DMS153 (cell line): ENCODE data around the gene RNASE1.

Experiments
- DNase-seq: peaks from one replicate; lab custom pipeline; 2025; lab: John Stamatoyannopoulos, UW

RNASE1 gene

GRCh38 chr14:20807304-20808161, 4.9 kb upstream of the RNASE1 start:
- DNase-seq, result no peak

- no peak for DNase-seq
Measured at GRCh38 chr14:20805485-20805884, 2.8 kb upstream of the RNASE1 start.

GRCh38 chr14:20803223-20803622, 579 bp upstream of the RNASE1 start:
- DNase-seq, result no peak

GRCh38 chr14:20801726-20802125, 918 bp downstream of the RNASE1 start:
- no peak for DNase-seq

- DNase-seq, result no peak
Measured at GRCh38 chr14:20799892-20800544, 2.6 kb downstream of the RNASE1 start.

GRCh38 chr14:20799456-20799891, 3.2 kb downstream of the RNASE1 start:
- DNase-seq, result no peak

- no peak for DNase-seq
Measured at GRCh38 chr14:20798932-20799331, 3.7 kb downstream of the RNASE1 start.

- DNase-seq, result no peak
Measured at GRCh38 chr14:20798318-20798717, 4.3 kb downstream of the RNASE1 start.

DNA sequence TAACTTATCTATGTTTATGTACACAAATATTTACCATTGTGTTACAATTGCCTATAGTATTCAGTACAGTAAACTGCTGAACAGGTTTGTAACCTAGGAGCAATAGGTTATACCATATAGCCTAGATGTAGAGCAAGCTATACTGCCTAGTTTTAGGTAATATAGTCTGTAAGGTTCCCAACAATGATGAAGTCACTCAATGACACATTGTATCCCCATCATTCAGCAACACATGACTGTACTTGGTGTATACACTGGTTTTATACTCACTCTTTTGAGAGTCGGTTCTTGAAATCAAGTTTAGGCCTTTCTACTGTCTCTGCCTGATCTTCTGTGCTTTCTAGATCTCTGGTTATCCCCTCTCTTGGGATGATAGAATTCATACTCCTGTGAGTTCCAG, 5.5 kb downstream of the RNASE1 start:
- no peak for DNase-seq

DNA sequence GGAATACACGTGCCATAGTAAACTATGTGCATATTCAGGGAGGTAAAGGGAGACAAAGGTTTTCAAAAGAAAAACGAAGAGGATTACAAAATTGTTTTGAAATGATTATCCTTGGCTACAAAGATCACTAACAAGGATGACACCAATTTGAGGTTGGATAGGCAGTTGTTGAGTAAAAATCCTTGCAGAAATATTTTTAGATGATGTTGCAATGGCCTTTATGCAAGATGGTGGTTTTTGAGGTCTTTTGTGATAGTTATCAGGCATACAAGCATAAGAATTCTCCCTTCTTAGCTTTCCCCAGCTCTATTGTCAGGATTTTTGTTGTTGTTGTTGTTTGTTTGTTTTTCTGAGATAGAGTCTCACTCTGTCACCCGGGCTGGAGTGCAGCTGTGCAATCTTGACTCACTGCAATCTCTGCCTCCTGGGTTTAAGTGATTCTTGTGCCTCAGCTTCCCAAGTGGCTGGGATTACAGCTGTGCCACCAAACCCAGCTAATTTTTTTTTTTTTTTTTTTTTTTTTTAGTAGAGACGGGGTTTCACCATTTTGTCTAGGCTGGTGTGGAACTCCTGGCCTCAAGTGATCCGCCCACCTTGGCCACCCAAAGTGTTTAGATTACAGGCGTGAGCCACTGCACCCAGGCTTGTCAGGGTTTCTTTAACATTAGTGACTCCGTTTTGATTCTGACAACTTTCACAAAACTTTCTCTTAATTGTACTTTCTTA, 7.8 kb downstream of the RNASE1 start:
- DNase-seq, result no peak

- no peak for DNase-seq
Measured at GRCh38 chr14:20792556-20792955, 10.1 kb downstream of the RNASE1 start.

DNA sequence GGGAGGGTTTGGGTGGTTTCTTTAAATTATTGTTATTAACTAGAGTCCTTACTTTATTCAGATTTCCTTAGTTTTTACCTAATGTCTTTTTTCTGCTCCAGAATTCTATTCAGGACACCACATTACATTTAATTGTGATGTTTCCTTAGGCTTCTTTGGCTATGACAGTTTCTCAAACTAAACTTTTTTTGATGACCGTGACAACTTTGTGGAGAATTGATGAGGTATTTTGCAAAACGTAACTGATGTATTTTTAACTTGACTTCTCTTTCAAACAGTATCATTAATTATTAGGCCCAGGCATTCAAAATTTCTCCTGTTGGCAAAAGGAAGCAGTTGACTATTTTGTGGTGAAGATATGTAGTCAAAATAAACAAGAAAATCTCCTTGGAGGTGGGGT, 11.0 kb downstream of the RNASE1 start:
- no peak for DNase-seq

- DNase-seq, result no peak
Measured at GRCh38 chr14:20791187-20791586, 11.5 kb downstream of the RNASE1 start.

DNA sequence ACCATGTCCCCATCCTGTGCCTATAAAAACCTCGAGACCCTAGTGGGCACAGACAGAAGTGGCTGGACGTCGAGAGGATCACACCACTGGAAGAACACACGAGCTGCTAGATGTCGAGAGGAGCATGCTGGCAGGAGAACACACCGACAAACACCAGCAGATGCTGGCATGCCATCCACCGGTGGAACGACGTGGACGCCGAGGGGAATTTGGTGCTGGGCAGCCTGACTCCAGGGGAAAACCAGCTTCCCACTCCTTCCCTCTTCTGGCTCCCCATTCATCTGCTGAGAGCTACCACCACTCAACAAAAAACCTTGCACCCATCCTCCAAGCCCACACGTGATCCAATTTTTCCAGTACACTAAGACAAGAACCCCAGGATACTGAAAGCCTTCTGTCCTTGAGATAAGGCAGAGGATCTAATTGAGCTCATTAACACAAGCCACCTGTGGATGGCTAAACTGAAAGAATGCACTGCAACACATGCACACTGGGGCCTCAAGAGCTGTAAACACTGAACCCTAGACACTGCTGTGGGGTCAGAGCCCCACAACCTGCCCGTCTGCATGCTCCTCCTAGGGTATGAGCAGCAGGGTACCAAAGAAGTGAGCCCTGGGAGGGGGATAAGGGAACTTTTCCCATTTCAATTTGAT, 12.1 kb downstream of the RNASE1 start:
- DNase-seq, result no peak

DNA sequence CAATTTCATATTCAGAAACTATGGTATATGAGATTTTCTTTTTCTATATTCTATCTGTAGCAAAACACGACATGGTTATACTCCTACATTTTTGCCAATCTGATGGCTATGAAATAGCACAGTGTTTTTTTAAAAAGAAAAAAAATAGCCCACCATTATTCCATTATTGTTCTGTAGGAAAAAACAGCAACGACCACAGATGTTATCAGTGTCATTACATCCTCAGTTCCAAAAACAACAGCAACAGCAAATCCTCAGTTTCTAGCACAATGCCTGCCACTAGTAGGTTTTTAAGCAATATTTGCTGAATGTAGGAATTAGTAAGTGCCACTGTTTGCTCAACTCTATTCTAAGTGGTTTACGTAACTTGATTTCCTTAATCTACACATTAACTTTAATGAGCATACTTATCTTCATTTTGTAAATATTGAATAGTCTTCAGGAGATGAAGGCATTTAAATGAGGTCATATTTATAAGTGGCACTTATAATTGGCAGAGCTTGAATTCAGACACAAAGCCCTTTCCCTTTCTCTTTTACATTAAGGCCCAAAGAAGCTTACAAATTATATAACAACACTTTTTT, 13.3 kb downstream of the RNASE1 start:
- no peak for DNase-seq

DNA sequence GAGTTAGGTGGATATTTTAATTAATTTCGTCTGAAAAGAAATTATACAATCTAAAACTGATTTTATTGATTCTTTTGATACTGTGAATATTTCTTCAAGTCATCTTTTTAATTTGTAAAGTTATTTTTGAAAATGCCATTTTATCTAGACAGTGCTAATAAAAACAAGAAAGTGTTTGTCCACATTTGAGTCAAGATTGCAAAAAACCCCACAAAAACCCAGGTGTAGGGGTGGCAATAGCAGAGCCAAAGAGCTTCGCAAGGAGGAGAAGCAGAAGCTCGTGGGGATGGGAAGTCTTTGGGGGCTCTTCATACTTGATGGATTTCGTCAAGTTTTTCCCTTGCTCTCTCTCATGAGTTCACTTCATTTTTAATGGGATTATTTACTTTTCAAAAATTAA, 15.6 kb downstream of the RNASE1 start:
- DNase-seq, result no peak

GRCh38 chr14:20782280-20782890, 20.3 kb downstream of the RNASE1 start:
- DNase-seq, result no peak

DNA sequence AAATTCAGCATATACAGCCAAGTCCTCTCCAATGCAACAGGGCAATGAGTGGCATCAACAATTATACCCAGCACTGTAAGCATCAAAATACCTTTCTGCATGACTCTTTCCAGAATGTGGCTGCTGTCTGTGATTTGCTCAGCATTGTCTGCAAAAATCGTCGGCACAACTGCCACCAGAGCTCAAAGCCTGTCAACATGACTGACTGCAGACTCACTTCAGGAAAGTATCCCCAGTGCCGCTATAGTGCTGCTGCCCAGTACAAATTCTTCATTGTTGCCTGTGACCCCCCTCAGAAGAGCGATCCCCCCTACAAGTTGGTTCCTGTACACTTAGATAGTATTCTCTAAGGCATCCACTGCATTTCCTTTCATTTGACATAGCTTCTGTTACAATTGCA, 20.8 kb downstream of the RNASE1 start:
- DNase-seq, result no peak

- DNase-seq, result no peak
Measured at GRCh38 chr14:20775901-20776300, 26.7 kb downstream of the RNASE1 start.

DNA sequence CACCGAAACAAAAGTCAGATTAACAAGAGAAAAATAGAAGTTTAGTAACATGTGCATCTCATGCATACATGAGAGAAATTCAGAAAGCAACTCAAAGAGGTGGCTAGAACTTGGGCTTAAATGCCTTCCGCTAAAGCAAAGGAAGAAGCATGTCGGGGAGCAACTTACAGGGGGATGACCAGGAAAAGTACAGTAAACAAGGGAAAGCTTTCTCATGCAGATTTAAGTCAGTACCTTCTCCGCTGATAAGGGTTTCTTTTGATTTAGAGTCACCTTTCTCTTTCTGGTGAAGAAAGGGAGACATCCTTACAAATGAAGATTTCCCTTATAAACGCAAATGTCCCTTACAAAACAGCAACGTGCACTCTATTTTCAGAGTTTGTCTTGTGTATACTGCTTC, 27.6 kb downstream of the RNASE1 start:
- no peak for DNase-seq

- DNase-seq, result no peak
Measured at GRCh38 chr14:20774258-20774824, 28.3 kb downstream of the RNASE1 start.
